K562 (cell line): ENCODE results near the gene TSEN54. TPM values are rescaled to one million over a fixed set of nuclear protein-coding genes. Genes with fewer than 3 reads are reported as not detected.

Experiments
- ATAC-seq: fragments of 200-7000 bp; cut with Tn5 transposase; 3 replicates; pipeline ENCODE4 v1.9.1; 2020; ENCODE audit warnings: moderate library complexity
- BruUV-seq: library from RNA; stranded (reverse); fragments of 400-500 nt; replicated peaks from 2 replicates; lab custom pipeline; 2021; lab: Mats Ljungman, UMichigan
- CTCF ChIA-PET: fragments of 300-600 bp; formaldehyde crosslinking; extraction: SDS; loops from one replicate; lab custom pipeline; 2021; ENCODE audit warnings: low intra/inter-chr PET ratio; lab: Yijun Ruan, JAX
- POLR2A ChIA-PET: fragments of 300-600, 350-650 bp; sonication (Branson Sonifier 250); formaldehyde crosslinking; extraction: SDS; loops from one replicate; lab custom pipeline; 2021; ENCODE audit warnings: antibody characterized with exemption, inconsistent platforms; lab: Yijun Ruan, JAX
- DNase-seq, 4 experiments: peaks; one replicate each; pipeline versions ENCODE4 v3.0.0 to v3.0.0-alpha.2; 2011 to 2018; ENCODE audit warnings: low spot score in 3 of 4, mixed read lengths in 3 of 4; ENCODE audit errors: extremely low read depth in 1 of 4
- FAIRE-seq: peaks from 2 replicates; lab custom pipeline; 2011; peaks lifted over from hg19 to GRCh38; lab: Jason Lieb, UNC
- H2AFZ ChIP-seq: 2 replicates; pipeline ENCODE4 v1.6.0; 2011; ENCODE audit warnings: low read depth, low read length, control low read depth, inconsistent platforms
- H3K27ac ChIP-seq: fragments of 200-600 bp; 3 replicates; pipeline ENCODE4 v1.8.0; 2011; ENCODE audit warnings: low read depth, mild to moderate bottlenecking, control low read depth, inconsistent platforms, low read length, moderate library complexity, mixed read lengths; ENCODE audit errors: extremely low read depth
- H3K27me3 ChIP-seq, 2 experiments: fragments of 300-600 bp in 1 of 2; 2 replicates in 1 of 2; 3 replicates in 1 of 2; pipeline versions ENCODE4 v1.6.0 to v1.8.0; 2011; ENCODE audit warnings: inconsistent platforms in 2 of 2, low read length in 2 of 2, mild to moderate bottlenecking in 1 of 2, mixed read lengths in 1 of 2, moderate library complexity in 1 of 2; ENCODE audit not compliant: control insufficient read depth in 2 of 2, insufficient read depth in 2 of 2
- H3K36me3 ChIP-seq: fragments of 300-600 bp; 3 replicates; pipeline ENCODE4 v1.8.0; 2011; ENCODE audit warnings: mild to moderate bottlenecking, low read length, inconsistent platforms; ENCODE audit not compliant: control insufficient read depth, insufficient read depth
- H3K4me1 ChIP-seq, 2 experiments: fragments of 200-600 bp in 1 of 2; replicated peaks in 1 of 2; 2 replicates in 1 of 2; 3 replicates in 1 of 2; pipeline versions ENCODE4 v1.5.1 to v1.8.0; 2011; ENCODE audit warnings: inconsistent platforms in 2 of 2, low read length in 2 of 2, mild to moderate bottlenecking in 1 of 2, mixed read lengths in 1 of 2, moderate library complexity in 1 of 2; ENCODE audit not compliant: control insufficient read depth in 2 of 2, insufficient read depth in 2 of 2
- H3K4me2 ChIP-seq: 2 replicates; pipeline ENCODE4 v1.6.1; 2011; ENCODE audit warnings: low read length, control low read depth, inconsistent platforms, mixed read lengths; ENCODE audit not compliant: insufficient read depth
- H3K4me3 ChIP-seq: fragments of 200-600 bp; sonication (generic), shearing (Covaris generic); 2 replicates; pipeline ENCODE4 v1.5.1; 2016; ENCODE audit warnings: control low read depth, inconsistent platforms
- H3K79me2 ChIP-seq: fragments of 200-600 bp; 3 replicates; pipeline ENCODE4 v1.8.0; 2011; ENCODE audit warnings: low read length, inconsistent platforms; ENCODE audit not compliant: control insufficient read depth, insufficient read depth
- H3K9ac ChIP-seq, 2 experiments: 2 replicates each; pipeline versions ENCODE4 v1.6.0 to v1.6.1; 2011; ENCODE audit warnings: low read depth in 2 of 2, low read length in 2 of 2, control low read depth in 1 of 2, inconsistent platforms in 1 of 2, mild to moderate bottlenecking in 1 of 2, mixed read lengths in 1 of 2; ENCODE audit not compliant: insufficient read depth in 1 of 2
- H3K9me1 ChIP-seq: one replicate; pipeline ENCODE4 v1.6.0; 2011; ENCODE audit warnings: inconsistent platforms, mild to moderate bottlenecking, low read length, moderate library complexity; ENCODE audit not compliant: control insufficient read depth, insufficient read depth
- H3K9me3 ChIP-seq: replicated peaks from 2 replicates; pipeline ENCODE4 v1.5.1; 2011; ENCODE audit warnings: low read depth, low read length, inconsistent platforms; ENCODE audit not compliant: control insufficient read depth, insufficient read depth
- H4K20me1 ChIP-seq: replicated peaks from 2 replicates; pipeline ENCODE4 v1.6.1; 2011; ENCODE audit warnings: low read length, inconsistent platforms, mixed read lengths; ENCODE audit not compliant: control insufficient read depth, insufficient read depth
- KDM5B ChIP-seq: fragments of 200-600 bp; sonication (generic); IDR thresholded peaks from 2 replicates; pipeline ENCODE4 v1.6.1; 2012; ENCODE audit warnings: low read depth, mild to moderate bottlenecking, moderate library complexity, low read length, control low read depth, inconsistent platforms; ENCODE audit not compliant: insufficient replicate concordance
- MEF2A ChIP-seq: IDR thresholded peaks from 2 replicates; pipeline ENCODE4 v1.6.1; 2011; ENCODE audit warnings: low read depth, mild to moderate bottlenecking, low read length, moderate library complexity; ENCODE audit not compliant: control insufficient read depth
- ZNF766 ChIP-seq: fragments of 200-800 bp; sonication (Bioruptor generic); conservative IDR thresholded peaks from 2 replicates; pipeline ENCODE4 v1.6.1; 2016; ENCODE audit warnings: missing genetic modification characterization, missing compliant biosample characterization
- WGBS: fragments of 100-300 bp; shearing (Covaris generic); methylation state at CpG from one replicate; pipeline ENCODE4 v1.1.6; 2016; ENCODE audit warnings: low coverage, mixed read lengths; ENCODE audit not compliant: insufficient coverage; ENCODE audit errors: missing lambda C conversion rate; 5-methylcytosine and 5-hydroxymethylcytosine counted together
- in situ Hi-C: fragments of 300-500 bp; cut with MboI; formaldehyde crosslinking; loops from 4 replicates; pipeline ENCODE4 v1.15.0; 2018; ENCODE audit warnings: inconsistent platforms, mixed read lengths
- intact Hi-C: fragments of 100-400 bp; cut with micrococcal nuclease; formaldehyde crosslinking; loops from 2 replicates; pipeline ENCODE4 v1.14.2; 2022
- polyA plus RNA-seq, 8 experiments: library from polyadenylated mRNA; depleted of rRNA in 4 of 8; stranded (reverse) in 5 of 8; unstranded in 3 of 8; fragments of >200 nt; fragmentation: Nextera tagmentation in 2 of 8; fragmentation: Illumina TruSeq in 1 of 8; extraction: Ambion mirVana in 2 of 8; extraction: Trizol in 1 of 8; gene quantifications; 2 replicates each; pipeline versions ENCODE4 v1.2.1 to v1.2.3, GENCODE V29; 2011 to 2014; ENCODE audit warnings: inconsistent platforms in 1 of 8, missing spikeins in 1 of 8
- total RNA-seq, 7 experiments: library from RNA; depleted of rRNA in 6 of 7; stranded (reverse); fragments of >200 nt in 6 of 7; fragmentation: Illumina TruSeq in 2 of 7; extraction: Trizol in 2 of 7; gene quantifications; 2 replicates each; pipeline versions ENCODE4 v1.2.1 to v1.2.3, GENCODE V29; 2011 to 2021; ENCODE audit warnings: low replicate concordance in 1 of 7

The TSEN54 gene
- total and polyA plus RNA-seq, 9 of the 15 experiments (the other 6 are each of a cell fraction or from before 2014, with no cell fraction given) = 5.9 to 64.3 (median 48.9) TPM

DNA sequence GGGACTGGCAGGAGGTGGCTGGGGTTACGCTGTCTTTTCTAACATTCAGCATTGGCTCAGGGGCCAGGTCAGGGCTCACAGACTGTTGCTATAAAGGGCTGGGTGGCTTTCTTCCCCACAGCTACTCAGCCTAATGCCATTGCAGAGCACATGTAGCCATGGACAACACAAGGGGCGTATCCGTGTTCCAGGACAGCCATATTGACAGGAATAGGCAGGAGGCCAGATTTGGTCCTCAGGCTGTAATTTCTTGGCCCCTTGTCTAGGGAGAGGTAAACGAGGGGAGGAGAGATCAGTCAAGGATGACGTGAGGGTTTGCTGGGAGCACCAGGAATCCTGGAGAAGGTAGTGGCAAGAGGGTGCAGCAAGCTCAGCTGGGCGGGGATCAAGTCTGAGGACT lies 50.1 kb downstream of the TSEN54 start (continued):
- TF ChIP-seq ZNF766 (CRISPR knock-in tag) (no peak), MEF2A (no peak)

DNA sequence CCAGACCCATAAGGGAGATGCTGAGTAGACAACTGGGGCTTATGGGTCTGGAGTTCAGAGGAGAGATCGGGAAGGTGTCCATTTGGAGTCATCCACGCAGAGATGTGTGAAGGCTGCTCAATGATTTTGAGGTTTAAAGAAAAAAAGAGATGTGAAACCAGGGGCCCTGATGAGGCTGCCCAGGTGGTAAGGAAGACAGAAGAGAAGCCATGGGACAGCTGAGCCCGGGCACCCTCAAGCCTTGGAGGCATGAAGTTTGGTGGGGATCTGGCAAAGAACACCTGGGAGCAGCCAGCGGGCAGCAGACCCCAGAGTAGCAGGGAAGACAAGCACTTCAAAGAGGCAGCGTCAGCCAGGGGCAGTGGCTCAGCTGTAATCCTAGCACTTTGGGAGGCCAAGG lies 50.5 kb downstream of the TSEN54 start:
- H3K4me2 ChIP-seq = no peak overlapping the region
- no peaks in the 10 kb centered on the region for H3K79me2 ChIP-seq
- H3K9me3 ChIP-seq = no peaks in the 10 kb centered on the region
- H2AFZ ChIP-seq = no peak overlapping the region
- H3K27me3 ChIP-seq = no peaks in the 10 kb centered on the region
- no peak for DNase-seq
- CTCF ChIA-PET = no interaction called here
- H4K20me1 ChIP-seq = no peaks in the 10 kb centered on the region
- no TSS peak for BruUV-seq
- POLR2A ChIA-PET = interaction anchor here (0.5 to 0.9 kb wide), 2 partner anchors 12 to 100 kb away, joined by 3 read pairs; partner anchors contain the start of genes RECQL5 and SAP30BP
- no peak overlapping the region for H3K4me3 ChIP-seq
- H3K9ac ChIP-seq = no peak overlapping the region
- no peak for TF ChIP-seq KDM5B
- no peaks in the 10 kb centered on the region for H3K9me1 ChIP-seq
- H3K4me1 ChIP-seq = peaks cover 10 to 33% of the 10 kb centered on the region in 2 experiments; a peak in 4 of 5 replicates
- H3K36me3 ChIP-seq = peaks cover 13% of the 10 kb centered on the region; the same call in 1 of the 3 replicates
- intact Hi-C loops (no loop called here), in situ Hi-C loops (no loop called here)
- 67% methylated on average over 5 of the region's 5 CpGs for WGBS
- H3K27ac ChIP-seq = no peak overlapping the region
- no peak for FAIRE-seq
- ATAC-seq = no peak
